H9 (cell line): Measurements from ENCODE around the gene PKP1. TPM values are rescaled to one million over a fixed set of nuclear protein-coding genes. Genes with fewer than 3 reads are reported as not detected.

Source experiments
- DNase-seq: peaks from one replicate; pipeline ENCODE4 v3.0.0-alpha.2; 2017
- H2AFZ ChIP-seq: one replicate; pipeline ENCODE4 v1.6.1; 2013; ENCODE audit warnings: mild to moderate bottlenecking, low read length, control low read depth, moderate library complexity
- H2AK5ac ChIP-seq: 2 replicates; pipeline ENCODE4 v1.6.1; 2013; ENCODE audit warnings: low read length, control low read depth, mixed read lengths; ENCODE audit not compliant: insufficient read length
- H2BK120ac ChIP-seq: one replicate; pipeline ENCODE4 v1.6.1; 2013; ENCODE audit warnings: low read depth, mild to moderate bottlenecking, low read length, control low read depth, inconsistent platforms; ENCODE audit not compliant: poor library complexity, severe bottlenecking
- H2BK12ac ChIP-seq: 2 replicates; pipeline ENCODE4 v1.6.1; 2013; ENCODE audit warnings: low read length, control low read depth, mixed read lengths, low read depth; ENCODE audit not compliant: insufficient read length
- H2BK15ac ChIP-seq: 2 replicates; pipeline ENCODE4 v1.6.1; 2013; ENCODE audit warnings: low read depth, low read length, control low read depth
- H2BK20ac ChIP-seq: one replicate; pipeline ENCODE4 v1.6.1; 2013; ENCODE audit warnings: low read depth, mild to moderate bottlenecking, low read length, control low read depth, inconsistent platforms; ENCODE audit not compliant: poor library complexity, severe bottlenecking
- H2BK5ac ChIP-seq: 2 replicates; pipeline ENCODE4 v1.6.1; 2013; ENCODE audit warnings: low read length, control low read depth, mixed read lengths; ENCODE audit not compliant: insufficient read length
- H3K14ac ChIP-seq: 2 replicates; pipeline ENCODE4 v1.6.1; 2013; ENCODE audit warnings: low read length, control low read depth; ENCODE audit not compliant: insufficient read depth
- H3K18ac ChIP-seq: 2 replicates; pipeline ENCODE4 v1.6.1; 2013; ENCODE audit warnings: low read depth, mild to moderate bottlenecking, mixed read lengths, low read length, control low read depth; ENCODE audit not compliant: insufficient read length
- H3K23ac ChIP-seq: 2 replicates; pipeline ENCODE4 v1.6.1; 2013; ENCODE audit warnings: low read length, control low read depth, mixed read lengths, low read depth; ENCODE audit not compliant: insufficient read length
- H3K23me2 ChIP-seq: 2 replicates; pipeline ENCODE4 v1.6.1; 2013; ENCODE audit warnings: low read depth, mild to moderate bottlenecking, mixed read lengths, low read length, control low read depth; ENCODE audit not compliant: insufficient read length, poor library complexity, severe bottlenecking
- H3K27ac ChIP-seq: 2 replicates; pipeline ENCODE4 v1.5.1; 2013; ENCODE audit warnings: low read length, control low read depth, mixed read lengths, low read depth; ENCODE audit not compliant: insufficient read length
- H3K27me3 ChIP-seq: 2 replicates; pipeline ENCODE4 v1.6.1; 2013; ENCODE audit warnings: low read length, control low read depth, inconsistent platforms; ENCODE audit not compliant: insufficient read depth
- H3K4ac ChIP-seq: 2 replicates; pipeline ENCODE4 v1.6.1; 2013; ENCODE audit warnings: low read depth, mild to moderate bottlenecking, control low read depth, inconsistent platforms, low read length, moderate library complexity
- H3K4me1 ChIP-seq: 2 replicates; pipeline ENCODE4 v1.6.1; 2013; ENCODE audit warnings: low read length, control low read depth, inconsistent platforms; ENCODE audit not compliant: insufficient read depth
- H3K4me2 ChIP-seq: 2 replicates; pipeline ENCODE4 v1.6.1; 2013; ENCODE audit warnings: low read length, control low read depth, mixed read lengths; ENCODE audit not compliant: insufficient read length, insufficient read depth
- H3K56ac ChIP-seq: 2 replicates; pipeline ENCODE4 v1.6.1; 2013; ENCODE audit warnings: low read depth, mild to moderate bottlenecking, mixed read lengths, low read length, control low read depth; ENCODE audit not compliant: insufficient read length
- H3K79me1 ChIP-seq: 2 replicates; pipeline ENCODE4 v1.6.1; 2013; ENCODE audit warnings: low read depth, mild to moderate bottlenecking, moderate library complexity, low read length, control low read depth, inconsistent platforms; ENCODE audit not compliant: insufficient read depth, poor library complexity, severe bottlenecking
- H3K79me2 ChIP-seq: 2 replicates; pipeline ENCODE4 v1.6.1; 2013; ENCODE audit warnings: low read length, control low read depth, inconsistent platforms; ENCODE audit not compliant: insufficient read depth
- H3K9ac ChIP-seq: 2 replicates; pipeline ENCODE4 v1.6.1; 2013; ENCODE audit warnings: low read length, control low read depth, mixed read lengths; ENCODE audit not compliant: insufficient read length; ENCODE audit errors: extremely low read depth
- H3K9me3 ChIP-seq: one replicate; pipeline ENCODE4 v1.6.1; 2013; ENCODE audit warnings: low read depth, low read length, inconsistent platforms; ENCODE audit not compliant: control insufficient read depth
- H3T11ph ChIP-seq: one replicate; pipeline ENCODE4 v1.6.1; 2013; ENCODE audit warnings: mild to moderate bottlenecking, low read length, control low read depth, inconsistent platforms
- H4K20me1 ChIP-seq: one replicate; pipeline ENCODE4 v1.6.1; 2013; ENCODE audit not compliant: control insufficient read depth, insufficient read length, insufficient read depth
- H4K5ac ChIP-seq: 2 replicates; pipeline ENCODE4 v1.6.1; 2013; ENCODE audit warnings: low read depth, mild to moderate bottlenecking, mixed read lengths, low read length, control low read depth; ENCODE audit not compliant: insufficient read length
- H4K8ac ChIP-seq: replicated peaks from 2 replicates; pipeline ENCODE4 v1.6.1; 2013; ENCODE audit warnings: low read length, control low read depth, mixed read lengths, low read depth; ENCODE audit not compliant: insufficient read length
- H4K91ac ChIP-seq: 2 replicates; pipeline ENCODE4 v1.6.1; 2013; ENCODE audit warnings: low read depth, mild to moderate bottlenecking, moderate library complexity, mixed read lengths, low read length, control low read depth; ENCODE audit not compliant: insufficient read length
- H3K27ac Mint-ChIP-seq, 3 experiments: 2 replicates in 2 of 3; 3 replicates in 1 of 3; pipeline ENCODE4 v1.8.0; 2020 to 2021; ENCODE audit warnings: mixed read lengths in 3 of 3, mild to moderate bottlenecking in 1 of 3, moderate library complexity in 1 of 3
- H3K27me3 Mint-ChIP-seq: 2 replicates; pipeline ENCODE4 v1.8.0; 2021; ENCODE audit warnings: low read depth, mild to moderate bottlenecking, moderate library complexity, mixed read lengths
- H3K36me3 Mint-ChIP-seq, 3 experiments: 2 replicates in 2 of 3; 3 replicates in 1 of 3; pipeline ENCODE4 v1.8.0; 2020 to 2021; ENCODE audit warnings: low read depth in 3 of 3, mixed read lengths in 3 of 3; ENCODE audit not compliant: insufficient read depth in 1 of 3
- H3K4me1 Mint-ChIP-seq, 2 experiments: 2 replicates each; pipeline ENCODE4 v1.8.0; 2020; ENCODE audit warnings: mixed read lengths in 2 of 2
- H3K4me3 Mint-ChIP-seq, 2 experiments: 2 replicates in 1 of 2; 3 replicates in 1 of 2; pipeline ENCODE4 v1.8.0; 2020 to 2021; ENCODE audit warnings: mild to moderate bottlenecking in 2 of 2, mixed read lengths in 2 of 2, moderate library complexity in 1 of 2
- H3K9me3 Mint-ChIP-seq, 2 experiments: 2 replicates in 1 of 2; 3 replicates in 1 of 2; pipeline ENCODE4 v1.8.0; 2020; ENCODE audit warnings: mild to moderate bottlenecking in 2 of 2, mixed read lengths in 2 of 2, moderate library complexity in 1 of 2
- WGBS: extraction: QIAGEN DNeasy Blood & Tissue Kit; methylation state at CpG from one replicate; pipeline ENCODE4 v1.1.7; 2013; ENCODE audit warnings: missing lambda C conversion rate, low lambda C conversion rate, mixed read lengths; ENCODE audit not compliant: insufficient read length; ENCODE audit errors: extremely low coverage; 5-methylcytosine and 5-hydroxymethylcytosine counted together
- total RNA-seq: library from RNA; stranded (reverse); gene quantifications from 2 replicates; pipeline ENCODE4 v1.2.1, GENCODE V29; 2021
- TF ChIP-seq, protein P1 (sequence below): fragments of 200-600 bp; sonication (generic); conservative IDR thresholded peaks from 3 replicates; pipeline ENCODE4 v1.8.0; 2021; ENCODE audit warnings: antibody characterized with exemption, mild to moderate bottlenecking

PKP1 gene
- total RNA-seq, 1 experiment from 2014 or later, result 0.09 TPM

DNA sequence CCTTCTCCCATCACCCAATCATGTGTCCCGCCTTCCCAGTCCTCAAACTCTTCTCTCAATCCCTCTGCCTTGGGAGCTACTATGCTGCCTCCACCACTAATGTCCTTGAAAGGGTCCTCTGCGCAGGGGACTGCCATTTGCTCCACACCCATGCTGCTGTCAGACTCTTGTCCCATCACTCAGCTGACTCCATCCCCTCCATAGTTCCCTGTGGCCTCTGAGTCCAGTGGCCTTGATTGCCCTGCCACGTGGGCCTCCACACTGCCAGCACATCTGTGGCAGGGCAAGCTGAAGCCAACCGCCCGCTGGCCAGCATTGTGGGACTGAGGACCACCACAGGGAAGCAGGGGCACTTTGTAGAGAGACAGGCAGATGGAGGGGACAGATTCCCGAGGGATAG is 95.5 kb downstream of the PKP1 start:
- WGBS, result no CpG with 5 or more reads among the region's 6 CpGs
- Histone ChIP-seq H4K5ac (no peak overlapping the region), H4K91ac (no peak overlapping the region), H3K79me2 (no peaks in the 10 kb centered on the region), H3K4me1 (peaks cover 19% of the 10 kb centered on the region; the same call in 1 of the 2 replicates), H2BK12ac (no peak overlapping the region), H3K4ac (no peak overlapping the region), H3K14ac (no peak overlapping the region), H2AFZ (no peak overlapping the region), H2BK120ac (no peak overlapping the region), H4K8ac (no peak overlapping the region), H3K23ac (no peak overlapping the region), H2BK5ac (no peak overlapping the region), H3K18ac (no peak overlapping the region), H4K20me1 (no peaks in the 10 kb centered on the region), H2AK5ac (no peak overlapping the region), H3K9me3 (no peaks in the 10 kb centered on the region), H3K56ac (no peak overlapping the region), H3K23me2 (no peaks in the 10 kb centered on the region), H3K79me1 (no peaks in the 10 kb centered on the region), H3K27ac (no peak overlapping the region), H3T11ph (no peak overlapping the region), H2BK20ac (no peak overlapping the region), H3K27me3 (no peaks in the 10 kb centered on the region), H2BK15ac (no peak overlapping the region), H3K9ac (no peak overlapping the region), H3K4me2 (no peak overlapping the region)
- peak overlapping the region in 1 of 3 experiments; percentile 59; a peak in 3 of 7 replicates for H3K27ac Mint-ChIP-seq
- peaks cover 3% of the 10 kb centered on the region; the same call in 1 of the 2 replicates for H3K27me3 Mint-ChIP-seq
- DNase-seq, result no peak
- peaks cover 51 to 57% of the 10 kb centered on the region in 2 experiments for H3K4me1 Mint-ChIP-seq
- TF ChIP-seq, protein P1, sequence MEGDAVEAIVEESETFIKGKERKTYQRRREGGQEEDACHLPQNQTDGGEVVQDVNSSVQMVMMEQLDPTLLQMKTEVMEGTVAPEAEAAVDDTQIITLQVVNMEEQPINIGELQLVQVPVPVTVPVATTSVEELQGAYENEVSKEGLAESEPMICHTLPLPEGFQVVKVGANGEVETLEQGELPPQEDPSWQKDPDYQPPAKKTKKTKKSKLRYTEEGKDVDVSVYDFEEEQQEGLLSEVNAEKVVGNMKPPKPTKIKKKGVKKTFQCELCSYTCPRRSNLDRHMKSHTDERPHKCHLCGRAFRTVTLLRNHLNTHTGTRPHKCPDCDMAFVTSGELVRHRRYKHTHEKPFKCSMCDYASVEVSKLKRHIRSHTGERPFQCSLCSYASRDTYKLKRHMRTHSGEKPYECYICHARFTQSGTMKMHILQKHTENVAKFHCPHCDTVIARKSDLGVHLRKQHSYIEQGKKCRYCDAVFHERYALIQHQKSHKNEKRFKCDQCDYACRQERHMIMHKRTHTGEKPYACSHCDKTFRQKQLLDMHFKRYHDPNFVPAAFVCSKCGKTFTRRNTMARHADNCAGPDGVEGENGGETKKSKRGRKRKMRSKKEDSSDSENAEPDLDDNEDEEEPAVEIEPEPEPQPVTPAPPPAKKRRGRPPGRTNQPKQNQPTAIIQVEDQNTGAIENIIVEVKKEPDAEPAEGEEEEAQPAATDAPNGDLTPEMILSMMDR, result no peak
- no peak overlapping the region for H3K4me3 Mint-ChIP-seq
- H3K9me3 Mint-ChIP-seq, result no peaks in the 10 kb centered on the region
- peaks cover 0 to 12% (median 3%) of the 10 kb centered on the region in 3 experiments; a peak in 2 of 7 replicates for H3K36me3 Mint-ChIP-seq
